Stimulated activated CD4-positive, alpha-beta T cell treated with anti-CD3 and anti-CD28 coated beads, TNF-alpha, amount 100 ng/mL, for 1 hour (primary cell): ENCODE measurements around the gene TMEM243.

Source experiments
- DNase-seq, 3 donors: peaks; one replicate each; pipeline ENCODE4 v3.0.0-alpha.2; 2020; ENCODE audit warnings: low read depth in 3 of 3, low spot score in 1 of 3

The TMEM243 gene

GRCh38 chr7:87159538-87159937 lies 60.0 kb downstream of the TMEM243 start:
- no peak for DNase-seq

GRCh38 chr7:87156709-87157108 lies 62.8 kb downstream of the TMEM243 start:
- no peak for DNase-seq

GRCh38 chr7:87155788-87156187 lies 63.7 kb downstream of the TMEM243 start:
- no peak for DNase-seq

GRCh38 chr7:87154569-87154968 lies 65.0 kb downstream of the TMEM243 start:
- no peak for DNase-seq

GRCh38 chr7:87154166-87154565 lies 65.4 kb downstream of the TMEM243 start:
- DNase-seq = no peak

GRCh38 chr7:87152897-87153641 lies 66.5 kb downstream of the TMEM243 start:
- DNase-seq = no peak

- DNase-seq = peak; percentile 63 to 75 (median 64)
These were observed 67.2 kb downstream of the TMEM243 start, which contains the start of gene DMTF1 for GRCh38 chr7:87152112-87152896. Gene DMTF1 (plus strand): TSS chr7:87152453. CDS start chr7:87164942, 12,489 bp downstream.

- DNase-seq = no peak
These were observed 67.8 kb downstream of the TMEM243 start for GRCh38 chr7:87151729-87152111.

- no peak for DNase-seq
These were observed 68.4 kb downstream of the TMEM243 start for GRCh38 chr7:87151002-87151728.

GRCh38 chr7:87148332-87148955 lies 71.1 kb downstream of the TMEM243 start:
- no peak for DNase-seq

- no peak for DNase-seq
These were observed 72.0 kb downstream of the TMEM243 start for GRCh38 chr7:87147500-87147899.

GRCh38 chr7:87146740-87147386 lies 72.7 kb downstream of the TMEM243 start:
- DNase-seq = no peak
